Caco-2 (cell line): Measurements from ENCODE around the gene UTY. TPM values are rescaled to one million over a fixed set of nuclear protein-coding genes. Genes with fewer than 3 reads are reported as not detected.

ENCODE experiments used
- BruUV-seq: library from RNA; stranded (reverse); fragments of 400-500 nt; replicated peaks from 2 replicates; lab custom pipeline; 2021; lab: Mats Ljungman, UMichigan
- CTCF ChIA-PET: fragments of 300-600 bp; sonication (Branson Sonifier 250); formaldehyde crosslinking; loops from one replicate; lab custom pipeline; 2022; ENCODE audit warnings: antibody characterized with exemption; lab: Charles Lee
- POLR2A ChIA-PET: fragments of 300-600 bp; sonication (Branson Sonifier 250); formaldehyde crosslinking; loops from one replicate; lab custom pipeline; 2022; ENCODE audit warnings: antibody characterized with exemption; lab: Charles Lee
- DNase-seq, 2 experiments: peaks; one replicate each; pipeline versions ENCODE4 v3.0.0 to v3.0.0-alpha.2; 2020 to 2022
- H3K27me3 ChIP-seq: replicated peaks from 2 replicates; pipeline ENCODE4 v1.6.0; 2011; ENCODE audit warnings: low read length; ENCODE audit not compliant: control insufficient read depth, insufficient read depth
- H3K36me3 ChIP-seq: 2 replicates; pipeline ENCODE4 v1.5.1; 2011; ENCODE audit warnings: low read length; ENCODE audit not compliant: control insufficient read depth, insufficient read depth
- H3K4me1 ChIP-seq: fragments of 250-450 bp; sonication (Bioruptor Pico); 2 replicates; pipeline ENCODE4 v1.5.1; 2020; ENCODE audit warnings: mild to moderate bottlenecking
- H3K4me3 ChIP-seq: 2 replicates; pipeline ENCODE4 v1.5.1; 2011; ENCODE audit warnings: low read depth, mild to moderate bottlenecking, control low read depth, low read length
- H3K9me3 ChIP-seq: fragments of 250-450 bp; sonication (Bioruptor Pico); 2 replicates; pipeline ENCODE4 v1.5.1; 2020; ENCODE audit warnings: mild to moderate bottlenecking, moderate library complexity
- H3K27ac Mint-ChIP-seq: one replicate; pipeline ENCODE4 v1.8.0; 2022; ENCODE audit warnings: mixed read lengths; ENCODE audit not compliant: unreplicated experiment
- H3K27me3 Mint-ChIP-seq: one replicate; pipeline ENCODE4 v1.8.0; 2022; ENCODE audit warnings: mixed read lengths; ENCODE audit not compliant: insufficient read depth, unreplicated experiment
- H3K36me3 Mint-ChIP-seq: one replicate; pipeline ENCODE4 v1.8.0; 2022; ENCODE audit warnings: mild to moderate bottlenecking, mixed read lengths; ENCODE audit not compliant: insufficient read depth, unreplicated experiment
- H3K4me1 Mint-ChIP-seq: one replicate; pipeline ENCODE4 v1.8.0; 2022; ENCODE audit warnings: low read depth, mixed read lengths; ENCODE audit not compliant: unreplicated experiment
- H3K4me3 Mint-ChIP-seq: one replicate; pipeline ENCODE4 v1.8.0; 2022; ENCODE audit warnings: mild to moderate bottlenecking, moderate library complexity, mixed read lengths; ENCODE audit not compliant: unreplicated experiment
- H3K9me3 Mint-ChIP-seq: one replicate; pipeline ENCODE4 v1.8.0; 2022; ENCODE audit warnings: mixed read lengths; ENCODE audit not compliant: unreplicated experiment
- CTCF ChIP-seq, 2 experiments: fragments of 200-600 bp in 1 of 2; IDR thresholded peaks; 1 replicate in 1 of 2; 2 replicates in 1 of 2; pipeline versions ENCODE4 v1.5.1 to v1.8.0; 2011 to 2022; ENCODE audit warnings: antibody characterized with exemption in 1 of 2, control low read depth in 1 of 2, inconsistent platforms in 1 of 2, low read depth in 1 of 2, low read length in 1 of 2, mild to moderate bottlenecking in 1 of 2, moderate library complexity in 1 of 2; ENCODE audit not compliant: insufficient read depth in 1 of 2, severe bottlenecking in 1 of 2, unreplicated experiment in 1 of 2
- intact Hi-C: fragments of 100-400 bp; cut with micrococcal nuclease; formaldehyde crosslinking; loops from one replicate; pipeline ENCODE4 v1.10.0; 2022; ENCODE audit not compliant: unreplicated experiment
- total RNA-seq: library from RNA; stranded (reverse); gene quantifications from 2 replicates; pipeline ENCODE4 v1.2.3, GENCODE V29; 2022

Gene UTY
- total RNA-seq, 1 experiment from 2014 or later, result not detected

GRCh38 chrY:13299411-13299810, 180.4 kb downstream of the UTY start:
- Histone ChIP-seq H3K4me3 (no peak overlapping the region), H3K27me3 (no peaks in the 10 kb centered on the region), H3K36me3 (no peaks in the 10 kb centered on the region), H3K4me1 (no peaks in the 10 kb centered on the region), H3K9me3 (no peaks in the 10 kb centered on the region)
- DNase-seq, result no peak
- CTCF ChIA-PET, result no interaction called here
- no peak for TF ChIP-seq CTCF (IDR thresholded peaks at IDR 0.05; ENCODE audit: insufficient read depth in 1 of 2, low read depth in 1 of 2, low read length in 1 of 2, severe bottlenecking in 1 of 2, unreplicated experiment in 1 of 2)
- no peaks in the 10 kb centered on the region for H3K36me3 Mint-ChIP-seq
- no TSS peak for BruUV-seq
- no peaks in the 10 kb centered on the region for H3K4me1 Mint-ChIP-seq
- intact Hi-C loops, result no loop called here
- no peak overlapping the region for H3K4me3 Mint-ChIP-seq
- no peak overlapping the region for H3K27ac Mint-ChIP-seq
- H3K9me3 Mint-ChIP-seq, result no peaks in the 10 kb centered on the region
- no peaks in the 10 kb centered on the region for H3K27me3 Mint-ChIP-seq
- POLR2A ChIA-PET, result no interaction called here

GRCh38 chrY:13296176-13296890, 183.5 kb downstream of the UTY start:
- Mint-ChIP-seq H3K27me3 (no peaks in the 10 kb centered on the region), H3K27ac (no peak overlapping the region), H3K9me3 (no peaks in the 10 kb centered on the region), H3K4me3 (no peak overlapping the region), H3K36me3 (no peaks in the 10 kb centered on the region), H3K4me1 (no peaks in the 10 kb centered on the region)
- H3K36me3 ChIP-seq, result no peaks in the 10 kb centered on the region
- no peak overlapping the region for H3K4me3 ChIP-seq
- no peaks in the 10 kb centered on the region for H3K9me3 ChIP-seq
- intact Hi-C loops, result no loop called here
- ChIA-PET POLR2A (no interaction called here), CTCF (no interaction called here)
- no peak for TF ChIP-seq CTCF (IDR thresholded peaks at IDR 0.05; ENCODE audit: insufficient read depth in 1 of 2, low read depth in 1 of 2, low read length in 1 of 2, severe bottlenecking in 1 of 2, unreplicated experiment in 1 of 2)
- H3K27me3 ChIP-seq, result no peaks in the 10 kb centered on the region
- BruUV-seq, result no TSS peak
- DNase-seq, result no peak
- H3K4me1 ChIP-seq, result no peaks in the 10 kb centered on the region

GRCh38 chrY:13295026-13295425, 184.8 kb downstream of the UTY start:
- H3K9me3 Mint-ChIP-seq, result no peaks in the 10 kb centered on the region
- no peaks in the 10 kb centered on the region for H3K4me1 Mint-ChIP-seq
- H3K4me1 ChIP-seq, result no peaks in the 10 kb centered on the region
- no peak overlapping the region for H3K27ac Mint-ChIP-seq
- no TSS peak for BruUV-seq
- ChIA-PET CTCF (no interaction called here), POLR2A (no interaction called here)
- H3K36me3 ChIP-seq, result no peaks in the 10 kb centered on the region
- H3K36me3 Mint-ChIP-seq, result no peaks in the 10 kb centered on the region
- no peaks in the 10 kb centered on the region for H3K9me3 ChIP-seq
- no peaks in the 10 kb centered on the region for H3K27me3 ChIP-seq
- no peak overlapping the region for H3K4me3 Mint-ChIP-seq
- DNase-seq, result no peak
- no peak overlapping the region for H3K4me3 ChIP-seq
- H3K27me3 Mint-ChIP-seq, result no peaks in the 10 kb centered on the region
- no peak for TF ChIP-seq CTCF (IDR thresholded peaks at IDR 0.05; ENCODE audit: insufficient read depth in 1 of 2, low read depth in 1 of 2, low read length in 1 of 2, severe bottlenecking in 1 of 2, unreplicated experiment in 1 of 2)
- intact Hi-C loops, result no loop called here
